HG02623 (cell line): ENCODE data around the gene TPSD1.
"Not testable (repeated sequence)": the region's sequence is repeated elsewhere in the genome, so short reads cannot be mapped to it uniquely, and the experiment has no call there.

Experiments
- ATAC-seq: cut with Tn5 transposase; IDR thresholded peaks from one replicate; pipeline ENCODE4 v1.9.1; 2021; ENCODE audit warnings: moderate library complexity; ENCODE audit not compliant: unreplicated experiment

Gene TPSD1

DNA sequence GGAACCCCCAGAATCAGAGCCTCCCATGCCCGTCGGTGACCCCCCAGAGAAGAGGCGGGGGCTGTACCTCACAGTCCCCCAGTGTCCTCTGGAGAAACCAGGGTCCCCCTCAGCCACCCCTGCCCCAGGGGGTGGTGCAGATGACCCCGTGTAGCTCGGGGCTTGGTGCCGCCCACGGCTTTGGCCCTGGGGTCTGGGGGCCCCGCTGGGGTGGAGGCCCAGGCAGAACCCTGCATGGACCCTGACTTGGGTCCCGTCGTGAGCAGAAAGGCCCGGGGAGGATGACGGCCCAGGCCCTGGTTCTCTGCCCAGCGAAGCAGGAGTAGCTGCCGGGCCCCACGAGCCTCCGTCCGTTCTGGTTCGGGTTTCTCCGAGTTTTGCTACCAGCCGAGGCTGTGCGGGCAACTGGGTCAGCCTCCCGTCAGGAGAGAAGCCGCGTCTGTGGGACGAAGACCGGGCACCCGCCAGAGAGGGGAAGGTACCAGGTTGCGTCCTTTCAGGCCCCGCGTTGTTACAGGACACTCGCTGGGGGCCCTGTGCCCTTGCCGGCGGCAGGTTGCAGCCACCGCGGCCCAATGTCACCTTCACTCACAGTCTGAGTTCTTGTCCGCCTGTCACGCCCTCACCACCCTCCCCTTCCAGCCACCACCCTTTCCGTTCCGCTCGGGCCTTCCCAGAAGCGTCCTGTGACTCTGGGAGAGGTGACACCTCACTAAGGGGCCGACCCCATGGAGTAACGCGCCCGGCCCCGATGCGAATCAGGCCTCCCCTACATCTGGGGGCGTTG, 34.8 kb upstream of the TPSD1 start:
- ATAC-seq = no peak

DNA sequence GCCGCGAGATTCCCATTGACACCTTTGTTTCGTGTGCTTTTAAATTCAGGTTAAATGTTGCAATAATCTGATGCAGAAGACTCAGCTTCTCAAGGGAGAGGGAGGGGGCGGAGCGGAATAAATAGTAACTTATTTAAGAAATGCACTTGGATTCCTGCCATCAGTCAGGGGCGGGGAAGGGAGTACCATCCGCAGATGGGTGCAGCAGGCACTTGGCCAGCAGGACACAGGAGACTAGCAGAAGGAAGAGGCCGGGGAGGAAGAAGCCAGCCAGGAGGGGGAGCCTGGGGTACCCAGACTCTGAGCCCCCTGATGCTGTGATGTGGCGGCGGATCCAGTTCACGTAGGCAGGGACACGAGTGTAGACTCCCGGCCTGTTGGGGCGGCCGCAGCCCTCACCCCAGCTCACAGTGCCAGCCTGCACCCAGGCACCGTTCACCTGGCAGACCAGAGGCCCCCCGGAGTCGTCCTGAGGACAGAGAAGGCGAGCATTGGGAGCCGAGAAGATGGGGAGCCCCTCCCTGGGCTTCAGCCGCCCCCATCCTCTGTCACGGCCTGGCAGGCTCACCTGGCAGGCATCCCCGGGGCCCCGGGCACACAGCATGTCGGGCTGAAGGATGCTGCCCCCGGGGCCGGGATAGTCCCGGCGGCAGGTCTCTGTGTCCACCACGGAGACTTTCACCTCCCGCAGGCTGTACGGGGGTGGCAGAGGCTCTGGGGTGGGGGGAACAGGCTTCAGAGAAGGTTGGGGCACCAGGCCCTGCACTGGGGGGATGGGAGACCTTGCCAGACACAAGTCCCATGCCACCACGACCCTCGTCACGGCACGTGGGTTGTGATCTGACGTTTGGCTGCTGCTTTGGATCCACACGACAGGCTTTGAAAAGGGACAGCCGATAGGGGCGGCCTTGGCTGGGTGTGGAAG, 34.0 kb upstream of the TPSD1 start:
- no peak for ATAC-seq

DNA sequence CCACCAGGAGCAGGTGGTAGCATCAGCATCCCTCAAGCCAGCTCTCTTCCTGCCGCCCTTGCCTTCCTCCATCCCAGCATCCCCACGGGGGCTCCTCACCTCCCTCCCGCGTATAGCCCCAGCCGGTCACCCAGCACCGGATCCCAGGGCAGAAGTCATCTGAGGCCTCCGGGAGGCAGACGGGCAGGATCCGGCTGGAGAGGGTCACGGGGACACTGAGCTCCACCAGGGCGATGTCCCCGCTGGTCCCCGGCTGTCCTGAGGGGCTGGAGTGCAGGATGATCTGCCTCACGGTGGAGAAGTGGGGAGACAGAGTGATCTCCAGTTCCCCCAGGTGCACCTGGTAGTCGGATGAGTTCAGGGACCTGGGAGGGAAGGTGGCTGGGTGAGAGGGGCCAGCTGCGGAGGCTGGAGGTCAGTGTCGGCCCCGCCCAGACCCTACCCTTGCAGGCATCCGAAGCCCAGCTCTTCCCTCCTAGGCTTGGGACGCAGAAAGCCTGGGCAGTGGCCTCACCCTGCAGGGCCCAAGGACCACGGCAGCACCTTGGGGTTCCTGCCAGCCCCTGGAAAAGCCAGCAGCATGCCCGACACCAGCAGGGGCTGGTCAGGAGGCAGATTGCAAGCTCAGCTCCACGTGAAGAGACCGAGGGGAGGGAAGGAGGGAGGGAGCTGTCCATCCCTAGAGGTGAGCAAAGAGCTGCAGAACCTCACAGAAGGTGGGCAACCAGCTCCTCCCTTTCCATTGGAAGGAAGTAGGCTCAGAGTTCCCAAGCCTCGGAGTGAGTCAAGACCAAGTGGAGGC, 33.1 kb upstream of the TPSD1 start:
- ATAC-seq = no peak

DNA sequence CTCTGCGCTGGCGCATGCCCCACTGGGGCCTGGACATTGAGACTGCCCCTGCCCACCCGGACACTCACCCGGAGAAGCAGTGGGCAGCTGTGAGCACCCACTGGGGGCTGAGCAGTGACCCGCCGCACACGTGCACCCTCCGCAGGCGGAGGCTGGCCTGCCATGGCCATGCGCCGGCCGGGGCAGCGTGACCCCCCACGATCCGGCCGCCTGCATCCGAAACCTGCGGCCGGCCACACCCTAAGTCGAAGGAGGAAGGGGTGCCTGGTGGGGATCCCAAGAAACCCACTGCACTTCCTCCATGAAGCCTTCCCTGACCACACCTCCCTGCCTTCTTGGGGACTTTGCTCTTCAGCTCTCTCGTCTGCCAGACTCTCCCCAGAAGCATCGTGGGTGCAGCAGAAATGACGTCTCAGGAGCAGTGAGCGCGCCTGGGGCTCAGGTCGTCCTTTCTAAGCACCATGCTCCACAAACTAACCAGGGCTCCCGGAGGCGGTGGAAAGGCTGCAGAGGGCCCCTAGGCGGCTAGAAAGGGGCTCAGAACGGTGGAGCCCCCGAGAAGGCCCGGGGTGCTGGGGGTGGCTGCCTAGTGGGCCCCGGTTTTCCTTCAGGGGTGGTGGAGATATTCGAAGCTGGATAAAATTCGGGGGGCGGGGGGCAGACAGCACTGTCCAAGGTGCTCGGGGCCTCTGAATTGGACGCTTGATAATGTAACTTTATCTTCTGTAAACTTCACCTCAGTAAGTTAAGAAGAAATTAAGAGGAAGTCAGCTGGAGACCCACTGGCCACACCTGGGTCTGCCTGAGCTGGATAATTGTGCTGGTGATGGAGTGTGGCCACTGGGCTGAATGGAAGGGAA, 32.3 kb upstream of the TPSD1 start:
- ATAC-seq = no peak

DNA sequence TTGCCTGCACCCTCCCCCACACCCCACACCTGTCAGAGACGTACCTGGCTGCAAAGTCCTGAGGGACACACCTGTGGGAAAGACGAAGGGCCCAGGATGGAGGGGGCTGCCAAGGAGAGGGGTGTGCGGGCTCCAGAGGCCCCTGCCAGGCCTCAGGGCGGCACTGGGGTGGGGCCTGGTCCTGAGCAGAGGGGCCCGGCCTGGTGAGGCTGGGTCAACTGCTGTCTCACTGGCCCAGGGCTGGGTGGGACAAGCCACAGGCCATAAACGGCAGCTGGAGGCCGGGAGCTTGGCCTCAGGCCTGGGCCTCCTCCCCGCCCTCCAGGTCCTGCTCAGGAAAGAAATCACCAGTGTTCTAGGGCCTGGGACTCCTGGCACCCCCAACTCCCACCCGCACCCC, 31.3 kb upstream of the TPSD1 start:
- no peak for ATAC-seq

DNA sequence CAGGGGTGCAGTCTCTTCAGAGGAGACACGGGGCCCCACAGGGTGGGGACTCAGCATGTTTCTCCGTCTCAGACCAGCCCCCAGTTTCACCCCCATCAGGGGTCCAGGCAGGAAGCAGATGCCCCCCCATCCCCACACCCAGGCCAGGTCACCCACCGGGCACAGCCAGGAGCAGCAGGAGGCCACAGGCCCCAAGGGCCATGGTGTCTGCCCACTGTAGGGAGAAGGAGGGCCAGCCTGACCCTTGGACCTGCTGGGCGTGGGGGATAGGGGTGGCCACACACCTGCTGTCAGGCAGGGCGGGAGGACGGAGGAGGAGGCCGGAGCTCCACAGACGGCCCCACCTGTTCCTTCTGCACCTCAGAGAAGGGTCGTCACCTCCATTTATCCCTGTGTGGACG, 30.8 kb upstream of the TPSD1 start, which contains the start of gene TPSG1:
TPSG1 (minus strand) TSS at position 218 of the 401 bp plus-strand sequence; CDS start at position 202, 16 bp downstream.
- no peak for ATAC-seq

DNA sequence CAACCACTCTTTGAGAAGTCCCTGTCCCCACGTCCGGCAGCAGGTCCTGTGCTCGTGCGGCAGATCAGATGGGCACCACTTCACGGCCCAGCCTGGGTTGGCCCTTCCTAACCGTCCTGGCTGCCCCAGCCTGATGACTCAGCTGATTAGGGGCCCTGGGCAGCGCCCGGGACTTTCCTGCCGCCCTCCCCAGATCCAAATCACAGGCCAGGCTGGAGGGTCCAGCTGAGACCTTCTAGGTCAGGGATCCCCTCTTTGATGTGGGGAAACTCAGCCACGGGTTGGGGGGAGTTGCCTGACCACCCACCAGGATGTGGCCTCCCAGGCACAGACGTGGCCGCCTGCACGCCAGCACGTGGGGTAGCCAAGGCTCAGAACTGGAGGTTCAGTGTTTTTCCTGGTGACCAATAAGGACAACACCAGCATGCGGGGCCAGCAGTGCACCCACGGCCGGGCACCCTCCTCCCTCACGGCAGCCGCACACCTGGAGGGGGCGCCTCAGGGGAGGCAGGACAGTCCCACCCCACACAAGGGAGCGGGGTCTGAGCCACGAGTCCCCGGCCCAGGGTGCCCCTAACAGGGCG, 30.0 kb upstream of the TPSD1 start:
- ATAC-seq = not testable (repeated sequence)

DNA sequence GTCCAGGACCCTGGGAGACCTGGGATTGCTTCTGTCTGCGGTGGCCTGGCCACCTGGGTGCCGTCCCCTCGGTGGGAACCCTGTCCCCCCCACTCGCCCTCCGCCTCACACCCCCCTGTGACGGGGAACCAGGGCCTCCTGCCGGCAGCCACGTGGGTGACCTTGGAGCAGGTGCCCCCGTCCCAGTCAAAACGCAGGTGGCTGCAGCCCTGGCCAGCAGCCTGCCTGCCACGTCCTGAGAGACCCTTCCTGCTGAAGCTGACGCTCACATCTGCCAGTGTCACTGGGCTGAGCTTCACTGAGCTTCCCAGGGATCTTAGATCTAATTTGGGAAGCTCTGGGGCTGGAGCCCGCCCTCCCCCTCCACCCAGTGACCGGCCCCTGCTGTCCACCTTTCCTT, 29.2 kb upstream of the TPSD1 start:
- ATAC-seq = not testable (repeated sequence)

DNA sequence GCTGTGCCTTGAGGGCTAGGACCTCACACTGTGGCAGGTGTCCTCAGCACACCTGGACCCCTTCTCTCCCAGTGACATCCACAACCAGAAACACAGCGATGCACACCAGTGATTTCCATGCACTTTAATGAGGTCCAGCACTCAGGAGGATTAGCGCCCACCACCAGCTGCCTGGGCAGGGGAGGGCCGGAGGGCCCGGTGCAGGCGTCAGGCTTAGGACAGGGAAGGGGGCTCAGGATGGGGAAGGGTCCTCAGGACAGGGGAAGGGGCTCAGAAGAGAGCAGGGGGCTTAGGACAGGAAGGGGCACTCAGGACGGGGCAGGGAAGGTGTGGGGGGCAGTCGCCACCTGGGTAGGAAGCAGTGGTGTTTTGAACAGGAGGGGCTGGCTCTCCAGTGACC, 27.6 kb upstream of the TPSD1 start:
- not testable (repeated sequence) for ATAC-seq

DNA sequence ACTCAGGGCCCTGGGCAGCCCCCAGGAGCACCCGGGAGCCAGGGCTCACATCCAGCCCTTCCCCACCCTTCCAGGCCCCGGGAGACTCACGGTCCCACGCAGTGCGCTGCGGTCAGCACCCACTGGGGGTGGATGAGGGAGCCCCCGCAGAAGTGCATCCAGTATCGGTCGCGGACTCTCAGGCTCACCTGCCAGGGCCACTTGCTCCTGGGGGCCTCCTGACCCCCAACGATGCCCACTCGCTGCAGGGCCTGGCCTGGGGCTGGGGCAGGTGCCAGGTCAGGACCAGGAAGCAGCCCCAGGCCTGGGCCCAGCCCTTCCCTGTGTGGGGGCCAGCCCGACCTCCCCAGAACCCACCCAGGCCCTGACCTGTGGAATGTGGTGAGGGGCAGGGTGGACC, 26.4 kb upstream of the TPSD1 start:
- not testable (repeated sequence) for ATAC-seq

DNA sequence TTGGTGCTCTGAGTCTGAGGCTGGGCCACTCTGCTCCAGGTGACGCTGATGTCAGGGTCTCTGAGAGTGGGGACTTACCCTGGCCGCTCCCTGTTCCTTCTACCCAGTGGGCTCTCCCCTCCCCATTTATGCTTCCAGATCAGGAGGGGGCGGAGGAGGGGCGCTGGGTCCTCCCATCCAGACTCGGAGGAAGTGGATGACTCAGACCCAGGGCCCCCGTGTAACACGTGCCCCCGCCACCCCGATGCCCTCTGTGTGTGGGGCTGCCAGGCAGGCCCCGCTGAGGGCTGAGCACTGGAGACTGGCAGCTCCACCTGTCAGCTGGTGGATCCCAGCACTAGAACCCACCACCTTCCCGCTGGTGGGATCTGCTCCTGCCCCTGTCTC, 25.8 kb upstream of the TPSD1 start, which contains the start of gene TPSB2:
TPSB2 (minus strand) TSS at position 101 of the 387 bp plus-strand sequence. CDS start 233 bp downstream, outside the sequence.
- ATAC-seq = not testable (repeated sequence)

DNA sequence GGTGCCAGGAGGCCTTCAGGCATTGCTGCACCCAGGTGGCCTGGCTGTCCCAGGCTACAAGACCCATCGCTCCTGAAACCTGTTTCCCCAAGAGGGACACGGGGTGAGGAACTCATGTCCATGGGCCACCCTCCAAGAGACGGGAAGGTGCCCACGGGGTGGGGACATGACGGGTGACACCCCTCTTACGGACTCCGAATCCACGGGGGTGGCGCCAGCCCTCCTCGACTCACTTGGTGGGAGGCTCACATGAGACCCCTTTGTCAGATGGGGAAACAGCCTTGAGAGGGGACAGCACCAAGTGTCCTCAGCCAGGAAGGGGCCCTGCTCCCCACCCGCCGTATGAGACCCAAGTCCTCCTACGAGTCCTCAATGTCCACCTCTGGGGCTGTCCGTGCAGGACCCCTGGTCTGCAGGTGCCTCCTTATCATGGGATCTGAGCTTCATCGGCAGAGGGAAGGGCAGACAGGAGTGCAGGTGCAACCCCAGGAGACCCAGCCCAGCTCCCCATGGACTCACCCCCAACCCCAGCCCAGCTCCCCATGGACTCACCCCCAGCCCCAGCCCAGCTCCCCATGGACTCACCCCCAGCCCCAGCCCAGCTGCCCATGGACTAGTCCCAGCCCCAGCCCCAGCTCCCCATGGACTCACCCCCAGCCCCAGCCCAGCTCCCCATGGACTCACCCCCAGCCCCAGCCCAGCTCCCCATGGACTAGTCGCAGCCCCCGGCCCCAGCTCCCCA, 25.2 kb upstream of the TPSD1 start:
- ATAC-seq = not testable (repeated sequence)

DNA sequence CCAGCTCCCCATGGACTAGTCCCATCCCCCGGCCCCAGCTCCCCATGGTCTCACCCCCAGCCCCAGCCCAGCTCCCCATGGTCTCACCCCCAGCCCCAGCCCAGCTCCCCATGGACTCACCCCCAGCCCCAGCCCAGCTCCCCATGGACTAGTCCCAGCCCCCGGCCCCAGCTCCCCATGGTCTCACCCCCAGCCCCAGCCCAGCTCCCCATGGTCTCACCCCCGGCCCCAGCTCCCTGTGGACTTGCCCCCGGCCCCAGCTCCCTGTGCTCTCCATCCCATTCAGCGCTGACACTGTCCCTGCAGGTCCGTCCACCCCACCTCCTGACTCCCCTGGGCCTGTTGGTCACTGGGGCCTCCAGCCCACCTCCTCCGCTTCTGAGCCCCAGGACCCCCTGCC, 24.6 kb upstream of the TPSD1 start:
- ATAC-seq = not testable (repeated sequence)

DNA sequence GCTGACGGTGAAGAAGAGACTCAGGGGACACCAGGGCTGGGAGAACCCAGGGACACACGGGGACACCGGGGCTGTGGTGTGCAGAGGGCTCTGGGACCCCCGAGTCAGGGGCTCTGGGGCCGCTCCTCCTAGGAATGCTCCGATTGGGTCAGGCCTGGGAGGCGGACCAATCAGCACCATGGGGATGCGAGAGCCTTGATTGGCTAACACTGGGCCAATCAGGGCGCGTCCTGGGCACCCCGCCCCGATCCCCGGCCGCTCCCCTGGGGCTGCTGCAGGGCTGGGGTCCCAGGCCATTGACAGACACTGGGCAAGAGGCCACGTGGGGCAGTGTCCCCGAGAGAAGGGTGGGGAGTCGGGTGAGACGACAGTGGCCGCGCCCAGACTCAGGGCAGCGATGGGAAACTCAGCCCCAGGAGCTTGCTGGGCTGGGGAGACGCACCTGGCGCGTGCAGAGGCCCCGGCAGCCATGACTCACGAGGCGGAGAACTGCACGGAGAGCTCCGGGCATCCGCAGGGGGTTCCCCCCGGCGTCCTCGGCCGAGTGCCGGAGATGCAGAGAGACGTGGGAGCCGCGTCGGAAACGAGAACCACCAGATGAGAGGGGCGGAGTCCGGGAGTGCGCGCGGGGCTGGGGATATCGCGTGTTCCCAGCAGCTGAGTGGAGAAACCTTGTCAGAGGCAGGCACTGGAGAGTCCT, 23.7 kb upstream of the TPSD1 start:
- ATAC-seq = not testable (repeated sequence)

DNA sequence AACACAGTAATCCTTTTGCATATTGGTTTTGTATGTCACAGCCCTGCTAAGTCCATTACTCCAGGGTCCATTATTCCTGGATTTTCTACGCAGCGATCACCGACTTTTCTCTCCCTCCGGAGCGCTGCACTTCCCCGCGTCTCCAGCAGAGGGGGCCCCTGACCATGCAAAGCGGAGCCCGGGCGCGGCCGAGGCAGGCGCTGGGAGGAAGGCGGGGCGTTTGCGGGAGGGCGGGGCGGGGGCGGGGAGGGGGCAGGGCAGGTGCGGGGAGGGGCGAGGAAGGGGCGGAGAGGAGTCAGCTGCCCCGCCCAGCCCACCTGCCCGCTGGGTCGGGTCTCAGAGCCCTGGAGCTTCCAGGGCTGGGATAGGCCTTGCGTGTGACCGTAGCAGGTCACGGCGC, 19.2 kb upstream of the TPSD1 start:
- ATAC-seq = not testable (repeated sequence)

DNA sequence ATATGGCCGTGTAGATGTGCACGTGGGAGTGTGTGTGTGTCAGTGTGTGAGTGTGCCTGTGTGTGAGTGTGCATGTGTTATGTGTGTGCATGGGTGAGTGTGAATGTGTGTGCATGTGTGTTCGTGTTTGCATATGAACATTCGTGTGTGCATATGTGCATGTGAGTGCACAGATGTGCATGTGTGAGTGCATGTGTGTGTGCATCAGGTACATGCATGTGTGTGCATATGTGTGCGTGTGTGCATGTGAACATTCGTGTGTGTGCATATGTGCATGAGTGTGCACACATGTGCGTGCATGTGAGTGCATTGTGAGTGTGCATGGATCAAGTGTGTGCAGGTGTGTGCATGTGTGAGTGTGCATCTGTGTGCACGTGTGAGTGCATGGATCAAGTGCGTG, 17.9 kb upstream of the TPSD1 start:
- ATAC-seq = no peak

DNA sequence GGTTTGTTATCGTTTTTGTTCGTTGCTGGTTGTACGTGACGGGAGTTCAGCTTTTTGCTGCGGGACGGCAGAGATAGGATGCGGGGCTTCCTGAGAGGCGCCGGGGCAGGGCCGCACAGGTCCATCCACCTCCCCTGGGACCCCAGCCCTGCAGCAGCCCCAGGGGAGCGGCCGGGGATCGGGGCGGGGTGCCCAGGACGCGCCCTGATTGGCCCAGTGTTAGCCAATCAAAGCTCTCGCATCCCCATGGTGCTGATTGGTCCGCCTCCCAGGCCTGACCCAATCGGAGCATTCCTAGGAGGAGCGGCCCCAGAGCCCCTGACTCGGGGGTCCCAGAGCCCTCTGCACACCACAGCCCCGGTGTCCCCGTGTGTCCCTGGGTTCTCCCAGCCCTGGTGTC, 17.0 kb upstream of the TPSD1 start:
- not testable (repeated sequence) for ATAC-seq

DNA sequence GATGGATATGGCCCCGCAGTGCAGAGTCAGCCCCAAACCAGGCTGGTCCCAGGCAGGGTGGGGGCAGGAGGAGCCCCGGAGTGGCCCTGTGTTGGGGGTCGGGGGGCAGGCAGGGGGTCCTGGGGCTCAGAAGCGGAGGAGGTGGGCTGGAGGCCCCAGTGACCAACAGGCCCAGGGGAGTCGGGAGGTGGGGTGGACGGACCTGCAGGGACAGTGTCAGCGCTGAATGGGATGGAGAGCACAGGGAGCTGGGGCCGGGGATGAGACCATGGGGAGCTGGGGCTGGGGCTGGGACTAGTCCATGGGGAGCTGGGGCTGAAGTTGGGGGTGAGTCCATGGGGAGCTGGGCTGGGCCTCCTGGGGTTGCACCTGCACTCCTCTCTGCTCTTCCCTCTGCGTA, 16.3 kb upstream of the TPSD1 start:
- ATAC-seq = not testable (repeated sequence)
